Measurements from ENCODE around the gene AHDC1. TPM values are rescaled to one million over a fixed set of nuclear protein-coding genes. Genes with fewer than 3 reads are reported as not detected.

AHDC1 gene
- total RNA-seq, 1 donor from 2014 or later, result 23.7 TPM

DNA sequence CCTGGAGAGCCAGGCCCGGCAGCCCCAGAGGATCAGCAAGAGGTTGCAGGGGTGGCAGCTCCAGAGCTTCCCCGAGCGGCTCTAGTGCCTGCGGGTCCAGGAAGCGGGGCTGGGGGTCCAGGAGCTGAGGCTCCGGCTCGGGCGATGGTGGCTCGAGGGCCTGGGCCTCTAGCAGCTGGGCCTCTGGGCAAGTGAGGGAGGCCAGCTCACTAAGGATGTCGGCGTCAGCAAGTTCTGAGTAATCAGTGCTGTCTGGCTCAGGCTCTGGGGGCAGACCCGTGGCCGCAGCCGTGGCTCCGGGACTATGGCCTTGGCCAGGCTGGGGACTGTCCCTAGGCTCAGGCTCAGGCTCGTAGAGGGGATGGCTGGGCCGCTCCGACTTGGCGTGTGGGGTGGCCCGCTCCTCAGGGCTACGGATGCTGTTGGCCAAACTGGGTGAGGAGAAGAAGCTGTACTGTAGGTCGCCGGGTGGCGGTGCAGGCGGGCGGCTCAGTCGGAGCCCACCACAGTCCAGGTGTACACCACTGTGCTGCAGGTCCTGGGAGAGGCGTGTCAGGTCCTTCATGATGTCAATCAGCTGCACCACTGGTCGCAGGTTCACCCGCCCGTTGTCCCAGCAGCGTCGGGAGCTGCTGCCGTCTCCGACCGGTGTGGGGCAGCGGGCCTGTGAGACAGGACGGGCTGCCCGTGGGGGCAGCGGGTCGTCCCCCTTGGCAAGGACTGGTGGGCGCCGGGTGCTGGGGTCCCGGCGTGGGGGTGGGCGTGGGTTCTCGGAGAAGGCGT, 52.6 kb downstream of the AHDC1 start:
- no peak for ATAC-seq
- no peak for DNase-seq
- intact Hi-C loops (cut with DNase I), result no loop called here

DNA sequence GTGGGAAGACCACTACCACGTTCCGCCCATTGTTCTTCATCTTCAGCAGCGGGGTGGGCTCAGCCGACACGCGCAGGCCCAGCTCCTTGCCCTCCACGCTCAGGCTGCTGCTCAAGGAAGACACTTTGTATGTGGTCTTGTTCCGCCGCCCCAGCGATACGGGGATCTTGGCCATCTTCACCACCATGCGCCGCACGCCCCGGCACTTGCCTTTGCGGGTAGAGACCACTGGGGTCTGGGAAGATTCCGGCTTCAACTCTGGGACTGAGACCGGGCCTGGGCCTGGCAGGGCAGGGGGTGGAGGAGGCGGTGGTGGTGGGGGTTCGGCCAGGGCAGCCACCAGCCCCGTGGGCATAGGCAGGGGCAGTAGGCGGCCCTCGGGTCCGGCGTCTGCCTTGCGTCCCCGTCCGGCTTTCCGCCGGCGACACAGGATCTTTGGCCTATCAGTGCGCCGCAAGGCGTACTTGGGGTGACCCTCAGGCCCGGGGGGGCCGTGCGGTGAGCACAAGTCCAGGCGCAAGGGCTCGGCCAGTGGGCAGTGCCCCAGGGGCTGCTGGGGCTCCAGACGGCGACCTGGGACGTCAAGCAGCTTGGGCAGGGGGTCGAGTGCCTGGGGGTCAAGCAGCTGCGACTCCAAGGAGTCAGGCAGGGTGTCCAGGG, 53.3 kb downstream of the AHDC1 start:
- DNase-seq, result no peak
- Histone ChIP-seq H3K4me3 (no peak overlapping the region), H3K4me1 (peaks cover 24% of the 10 kb centered on the region), H3K27me3 (ENCODE audit: low read depth) (no peaks in the 10 kb centered on the region), H3K27ac (no peak overlapping the region), H3K9me3 (no peaks in the 10 kb centered on the region), H3K36me3 (peaks cover 67% of the 10 kb centered on the region)
- intact Hi-C loops (cut with DNase I), result no loop called here
- no peak for TF ChIP-seq CTCF (IDR thresholded peaks at IDR 0.05)
- no peak for ATAC-seq

More for the DNA sequence above, 52.6 kb downstream of the AHDC1 start:
- Histone ChIP-seq H3K27me3 (ENCODE audit: low read depth) (no peaks in the 10 kb centered on the region), H3K9me3 (no peaks in the 10 kb centered on the region), H3K4me3 (no peak overlapping the region), H3K36me3 (peaks cover 67% of the 10 kb centered on the region), H3K27ac (no peak overlapping the region), H3K4me1 (peaks cover 24% of the 10 kb centered on the region)
- no peak for TF ChIP-seq CTCF (IDR thresholded peaks at IDR 0.05)

GRCh38 chr1:27549807-27550408, 54.0 kb downstream of the AHDC1 start:
- Histone ChIP-seq H3K27ac (no peak overlapping the region), H3K27me3 (ENCODE audit: low read depth) (no peaks in the 10 kb centered on the region), H3K9me3 (no peaks in the 10 kb centered on the region), H3K4me3 (no peak overlapping the region), H3K4me1 (peaks cover 24% of the 10 kb centered on the region), H3K36me3 (peaks cover 73% of the 10 kb centered on the region)
- no peak for TF ChIP-seq CTCF (IDR thresholded peaks at IDR 0.05)
- ATAC-seq (no peak), DNase-seq (no peak)
- intact Hi-C loops (cut with DNase I), result no loop called here

GRCh38 chr1:27548858-27549719, 54.9 kb downstream of the AHDC1 start:
- ATAC-seq (no peak), DNase-seq (no peak)
- intact Hi-C loops (cut with DNase I), result no loop called here
- no peaks in the 10 kb centered on the region for H3K9me3 ChIP-seq
- no peak for TF ChIP-seq CTCF (IDR thresholded peaks at IDR 0.05)
- H3K27me3 ChIP-seq (ENCODE audit: low read depth), result no peaks in the 10 kb centered on the region
- H3K36me3 ChIP-seq, result peaks cover 74% of the 10 kb centered on the region
- H3K27ac ChIP-seq, result no peak overlapping the region
- H3K4me1 ChIP-seq, result peaks cover 30% of the 10 kb centered on the region
- H3K4me3 ChIP-seq, result no peak overlapping the region
